GM12878 (cell line): ENCODE results near the gene FTO. TPM values are rescaled to one million over a fixed set of nuclear protein-coding genes. Genes with fewer than 3 reads are reported as not detected.

Experiments
- ATAC-seq: fragments of 200-7000 bp; cut with Tn5 transposase; 3 replicates; pipeline ENCODE4 v1.9.1; 2020; ENCODE audit warnings: mild to moderate bottlenecking, moderate library complexity
- BruUV-seq: library from RNA; stranded (reverse); fragments of 400-500 nt; replicated peaks from 2 replicates; lab custom pipeline; 2021; lab: Mats Ljungman, UMichigan
- CTCF ChIA-PET: fragments of 300-600 bp; sonication (Branson Sonifier 250); formaldehyde crosslinking; extraction: SDS; loops from one replicate; lab custom pipeline; 2021; ENCODE audit warnings: inconsistent platforms; lab: Yijun Ruan, JAX
- POLR2A ChIA-PET: fragments of 350-600 bp; formaldehyde crosslinking; extraction: SDS; loops from one replicate; lab custom pipeline; 2021; ENCODE audit warnings: inconsistent platforms; lab: Charles Lee
- RAD21 ChIA-PET: fragments of 300-600 bp; sonication (Branson Sonifier 250); formaldehyde crosslinking; loops from one replicate; lab custom pipeline; 2023; ENCODE audit warnings: antibody characterized with exemption; ENCODE audit not compliant: unreplicated experiment; lab: Charles Lee
- SMC1A ChIA-PET: fragments of 300-600 bp; sonication (Branson Sonifier 250); formaldehyde crosslinking; loops from one replicate; lab custom pipeline; 2023; ENCODE audit not compliant: unreplicated experiment, uncharacterized antibody; lab: Charles Lee
- DNase-seq: peaks from one replicate; pipeline ENCODE4 v3.0.0-alpha.2; 2011; ENCODE audit warnings: low read depth, low spot score
- FAIRE-seq: peaks from 3 replicates; lab custom pipeline; 2011; peaks lifted over from hg19 to GRCh38; lab: Jason Lieb, UNC
- H2AFZ ChIP-seq: 2 replicates; pipeline ENCODE4 v1.6.0; 2011; ENCODE audit warnings: low read depth, low read length, control low read depth; ENCODE audit not compliant: control insufficient read depth
- H3K27ac ChIP-seq: 2 replicates; pipeline ENCODE4 v1.5.1; 2011; ENCODE audit warnings: control low read depth; ENCODE audit not compliant: control insufficient read depth, insufficient read depth
- H3K27me3 ChIP-seq, 2 experiments: replicated peaks in 1 of 2; 2 replicates each; pipeline versions ENCODE4 v1.6.0 to v1.6.1; 2011; ENCODE audit warnings: low read length in 1 of 2; ENCODE audit not compliant: control insufficient read depth in 2 of 2, insufficient read depth in 2 of 2
- H3K36me3 ChIP-seq, 2 experiments: 2 replicates each; pipeline ENCODE4 v1.5.1; 2011; ENCODE audit warnings: low read length in 1 of 2; ENCODE audit not compliant: control insufficient read depth in 2 of 2, insufficient read depth in 2 of 2
- H3K4me1 ChIP-seq: 2 replicates; pipeline ENCODE4 v1.6.1; 2011; ENCODE audit warnings: mild to moderate bottlenecking, low read length, moderate library complexity, mixed read lengths; ENCODE audit not compliant: control insufficient read depth, insufficient read depth
- H3K4me2 ChIP-seq: 2 replicates; pipeline ENCODE4 v1.6.0; 2011; ENCODE audit warnings: control low read depth; ENCODE audit not compliant: control insufficient read depth, insufficient read depth
- H3K4me3 ChIP-seq: fragments of 200-600 bp; sonication (generic); 2 replicates; pipeline ENCODE4 v1.5.1; 2016
- H3K79me2 ChIP-seq: 2 replicates; pipeline ENCODE4 v1.6.0; 2011; ENCODE audit warnings: low read length; ENCODE audit not compliant: control insufficient read depth, insufficient read depth
- H3K9ac ChIP-seq: 2 replicates; pipeline ENCODE4 v1.8.0; 2011; ENCODE audit warnings: low read length, control low read depth, mixed read lengths; ENCODE audit not compliant: control insufficient read depth, insufficient read depth
- H3K9me3 ChIP-seq: replicated peaks from 3 replicates; pipeline ENCODE4 v1.5.1; 2011; ENCODE audit warnings: mild to moderate bottlenecking, low read length; ENCODE audit not compliant: control insufficient read depth, insufficient read depth
- H4K20me1 ChIP-seq: 2 replicates; pipeline ENCODE4 v1.6.0; 2011; ENCODE audit not compliant: control insufficient read depth, insufficient read depth
- DPF2 ChIP-seq: fragments of 450-650 bp; IDR thresholded peaks from 2 replicates; pipeline ENCODE4 v1.6.1; 2017; ENCODE audit warnings: mild to moderate bottlenecking
- PRDM15 ChIP-seq: fragments of 450-650 bp; formaldehyde crosslinking; IDR thresholded peaks from 2 replicates; pipeline ENCODE4 v1.4.0; 2020; ENCODE audit warnings: mild to moderate bottlenecking, moderate library complexity
- RBBP5 ChIP-seq: fragments of 200-600 bp; sonication (generic); conservative IDR thresholded peaks from 2 replicates; pipeline ENCODE4 v1.6.1; 2016
- SKIL ChIP-seq: fragments of 450-650 bp; IDR thresholded peaks from 2 replicates; pipeline ENCODE4 v1.6.1; 2017; ENCODE audit warnings: mild to moderate bottlenecking, low read depth, inconsistent platforms; ENCODE audit not compliant: poor library complexity, severe bottlenecking
- WGBS: methylation state at CpG from one replicate; pipeline ENCODE4 v1.1.6; 2016; ENCODE audit warnings: low lambda C conversion rate; ENCODE audit not compliant: insufficient replicate concordance, insufficient coverage; ENCODE audit errors: missing lambda C conversion rate; 5-methylcytosine and 5-hydroxymethylcytosine counted together
- in situ Hi-C: fragments of 300-500 bp; cut with MboI; formaldehyde crosslinking; loops from 9 replicates; pipeline ENCODE4 v1.14.3; 2018; ENCODE audit warnings: mixed read lengths
- intact Hi-C: fragments of 100-400 bp; cut with micrococcal nuclease; formaldehyde crosslinking; loops from one replicate; pipeline ENCODE4 v1.14.2; 2022; ENCODE audit not compliant: unreplicated experiment
- polyA plus RNA-seq, 11 experiments: library from polyadenylated mRNA; depleted of rRNA in 4 of 11; unstranded in 6 of 11; stranded (reverse) in 5 of 11; fragments of >200 nt; fragmentation: Nextera tagmentation in 4 of 11; fragmentation: Illumina TruSeq in 1 of 11; extraction: Ambion mirVana in 4 of 11; extraction: Trizol in 1 of 11; gene quantifications; 1 replicate in 1 of 11; 2 replicates in 10 of 11; pipeline versions ENCODE4 v1.2.1 to v1.2.3, GENCODE V29; 2011 to 2016; ENCODE audit warnings: inconsistent platforms in 2 of 11, missing spikeins in 2 of 11, low read depth in 1 of 11
- total RNA-seq, 4 experiments: library from RNA; depleted of rRNA in 3 of 4; stranded (reverse); fragments of >200 nt in 3 of 4; fragmentation: Illumina TruSeq in 1 of 4; extraction: Trizol in 1 of 4; gene quantifications; 2 replicates each; pipeline versions ENCODE4 v1.2.1 to v1.2.3, GENCODE V29; 2013 to 2021

FTO gene
- total and polyA plus RNA-seq, 10 of the 15 experiments (the other 5 are each of a cell fraction or from before 2014, with no cell fraction given) = 20.1 to 55.0 (median 47.0) TPM

- H3K27ac ChIP-seq = no peak overlapping the region
- 41% methylated on average over 1 of the region's 1 CpG for WGBS
- H2AFZ ChIP-seq = no peak overlapping the region
- no peaks in the 10 kb centered on the region for H3K4me1 ChIP-seq
- CTCF ChIA-PET = interaction anchor here (1.0 kb wide), 1 partner anchor 9 kb away, joined by 3 read pairs; no protein-coding TSS in a partner anchor
- FAIRE-seq = no peak
- RAD21 ChIA-PET = interaction anchor here (0.8 kb wide), 1 partner anchor 155 kb away, joined by 3 read pairs; no protein-coding TSS in a partner anchor
- intact Hi-C loops (loop anchor here (10.0 kb wide), 1 partner anchor 344 kb away; no protein-coding TSS in a partner anchor), in situ Hi-C loops (no loop called here)
- H3K79me2 ChIP-seq = no peaks in the 10 kb centered on the region
- DNase-seq = no peak
- no peaks in the 10 kb centered on the region for H3K27me3 ChIP-seq
- ATAC-seq = no peak
- no peaks in the 10 kb centered on the region for H4K20me1 ChIP-seq
- no peaks in the 10 kb centered on the region for H3K9me3 ChIP-seq
- H3K9ac ChIP-seq = no peak overlapping the region
- SMC1A ChIA-PET = interaction anchor here (0.6 to 1.2 kb wide), 3 partner anchors 8 to 44 kb away, joined by 3 to 4 read pairs (median 3); no protein-coding TSS in a partner anchor
- BruUV-seq = no TSS peak
- POLR2A ChIA-PET = no interaction called here
- no peak overlapping the region for H3K4me3 ChIP-seq
- TF ChIP-seq DPF2 (no peak), PRDM15 (CRISPR knock-in tag) (no peak), RBBP5 (no peak), SKIL (no peak)
- no peaks in the 10 kb centered on the region for H3K36me3 ChIP-seq
- H3K4me2 ChIP-seq = no peak overlapping the region
These were observed 195.0 kb downstream of the FTO start for GRCh38 chr16:53898993-53899392.
